Pancreas (tissue), 10 donors: ENCODE results near the gene TMEM82. TPM values are rescaled to one million over a fixed set of nuclear protein-coding genes. Genes with fewer than 3 reads are reported as not detected.

ENCODE experiments used
- ATAC-seq, 4 donors: fragments of 200-7000 bp; cut with Tn5 transposase; one replicate each; pipeline versions ENCODE4 v1.8.0 to v1.9.1; 2020; ENCODE audit warnings: mild to moderate bottlenecking in 4 of 4, moderate library complexity in 4 of 4
- DNase-seq, 6 donors: peaks; one replicate each; pipeline ENCODE4 v3.0.0-alpha.2; 2020
- FAIRE-seq: peaks from 2 replicates; lab custom pipeline; 2012; peaks lifted over from hg19 to GRCh38; lab: Jason Lieb, UNC
- H3K27ac ChIP-seq, 4 donors: fragments of 200-600 bp; sonication (generic); 1 replicate in 3 of 4; 2 replicates in 1 of 4; pipeline versions ENCODE4 v1.5.0 to v1.8.0; 2020
- H3K27me3 ChIP-seq, 4 donors: fragments of 200-600 bp; one replicate each; pipeline ENCODE4 v1.8.0; 2021
- H3K36me3 ChIP-seq, 3 donors: fragments of 200-600 bp; sonication (generic) in 1 of 3; one replicate each; pipeline versions ENCODE4 v1.5.0 to v1.8.0; 2020 to 2021
- H3K4me1 ChIP-seq, 3 donors: fragments of 200-600 bp; one replicate each; pipeline ENCODE4 v1.8.0; 2021
- H3K4me3 ChIP-seq, 4 donors: fragments of 200-600 bp; sonication (generic) in 2 of 4; one replicate each; pipeline versions ENCODE4 v1.5.0 to v1.8.0; 2020 to 2021
- H3K9me3 ChIP-seq, 4 donors: fragments of 200-600 bp; one replicate each; pipeline ENCODE4 v1.8.0; 2021
- WGBS, 2 donors: extraction: QIAGEN DNeasy Blood & Tissue Kit; methylation state at CpG; one replicate each; pipeline ENCODE4 v1.1.7; 2013; 5-methylcytosine and 5-hydroxymethylcytosine counted together
- intact Hi-C, 3 donors: fragments of 100-400 bp; cut with DNase I; formaldehyde crosslinking; loops; one replicate each; pipeline versions ENCODE4 v1.11.1 to v1.14.2; 2022
- polyA plus RNA-seq, 2 donors: library from polyadenylated mRNA; stranded (reverse); fragments of 200-250 nt; gene quantifications; one replicate each; pipeline ENCODE4 v1.2.3, GENCODE V29; 2013
- total RNA-seq, 6 donors: library from RNA; stranded (reverse); fragmentation: NEBNext Ultra II Directional in 4 of 6; extraction: Animal tissue kit (Norgen Biotek cat#: 25700) in 4 of 6; gene quantifications; one replicate each; pipeline versions ENCODE4 v1.2.1 to v1.2.4, GENCODE V29; 2021 to 2023
- TF ChIP-seq, protein P1 (sequence below), 4 donors: fragments of 200-600 bp; sonication (generic) in 3 of 4; IDR thresholded peaks; one replicate each; pipeline versions ENCODE4 v1.5.0 to v1.8.0; 2021; ENCODE audit warnings: antibody characterized with exemption in 4 of 4
- donor health status: healthy with polysubstance abuse.
- donor health status: DM: no; HTN: no; CAD: no; lungs with moderate emphysema.
- donor health status: DM: no; HTN: no; CAD: no.
- donor health status: control.
- donor health status: control.
- donor health status: Bipolar disorder and iron deficiency.
- donor health status: DM: yes; HTN: yes; CAD: no.
- donor health status: DM: no; HTN: no; CAD: no.
- donor health status: DM: no; HTN: no; CAD: no.
- donor health status: DM: yes; HTN: yes; CAD: no.

The TMEM82 gene
- total and polyA plus RNA-seq, 8 donors: not detected

- H3K4me1 ChIP-seq: peaks cover 4 to 7% (median 6%) of the 10 kb centered on the region in 3 donors
- H3K9me3 ChIP-seq: no peaks in the 10 kb centered on the region
- peak overlapping the region in 1 of 4 donors; percentile 74 for H3K27ac ChIP-seq
- peak in 2 of 6 donors; percentile 35 to 77 for DNase-seq
- FAIRE-seq: no peak
- H3K27me3 ChIP-seq: no peaks in the 10 kb centered on the region
- H3K4me3 ChIP-seq: peak overlapping the region in 3 of 4 donors; percentile 19 to 41 (median 31)
- intact Hi-C loops: no loop called here
- peaks cover 0 to 10% (median 0%) of the 10 kb centered on the region in 3 donors for H3K36me3 ChIP-seq
- ATAC-seq: peak in 3 of 4 donors; percentile 7 to 29 (median 20)
- TF ChIP-seq, protein P1, sequence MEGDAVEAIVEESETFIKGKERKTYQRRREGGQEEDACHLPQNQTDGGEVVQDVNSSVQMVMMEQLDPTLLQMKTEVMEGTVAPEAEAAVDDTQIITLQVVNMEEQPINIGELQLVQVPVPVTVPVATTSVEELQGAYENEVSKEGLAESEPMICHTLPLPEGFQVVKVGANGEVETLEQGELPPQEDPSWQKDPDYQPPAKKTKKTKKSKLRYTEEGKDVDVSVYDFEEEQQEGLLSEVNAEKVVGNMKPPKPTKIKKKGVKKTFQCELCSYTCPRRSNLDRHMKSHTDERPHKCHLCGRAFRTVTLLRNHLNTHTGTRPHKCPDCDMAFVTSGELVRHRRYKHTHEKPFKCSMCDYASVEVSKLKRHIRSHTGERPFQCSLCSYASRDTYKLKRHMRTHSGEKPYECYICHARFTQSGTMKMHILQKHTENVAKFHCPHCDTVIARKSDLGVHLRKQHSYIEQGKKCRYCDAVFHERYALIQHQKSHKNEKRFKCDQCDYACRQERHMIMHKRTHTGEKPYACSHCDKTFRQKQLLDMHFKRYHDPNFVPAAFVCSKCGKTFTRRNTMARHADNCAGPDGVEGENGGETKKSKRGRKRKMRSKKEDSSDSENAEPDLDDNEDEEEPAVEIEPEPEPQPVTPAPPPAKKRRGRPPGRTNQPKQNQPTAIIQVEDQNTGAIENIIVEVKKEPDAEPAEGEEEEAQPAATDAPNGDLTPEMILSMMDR (IDR thresholded peaks at IDR 0.05): no peak
- WGBS, 2 donors: 51 to 60% methylated on average over 19 to 20 of the region's 20 CpGs
Observed at GRCh38 chr1:15765495-15766194, 23.3 kb downstream of the TMEM82 start.

- intact Hi-C loops: no loop called here
- TF ChIP-seq, protein P1 (IDR thresholded peaks at IDR 0.05): no peak
- Histone ChIP-seq H3K9me3 (no peaks in the 10 kb centered on the region), H3K27ac (no peak overlapping the region), H3K4me1 (peaks cover 4 to 7% (median 6%) of the 10 kb centered on the region in 3 donors), H3K27me3 (no peaks in the 10 kb centered on the region), H3K4me3 (no peak overlapping the region), H3K36me3 (peaks cover 0 to 24% (median 6%) of the 10 kb centered on the region in 3 donors)
- WGBS, 2 donors: 84 to 96% methylated on average over 5 of the region's 5 CpGs
- ATAC-seq (no peak), FAIRE-seq (no peak), DNase-seq (no peak)
Observed at GRCh38 chr1:15767941-15768340, 25.6 kb downstream of the TMEM82 start.

DNA sequence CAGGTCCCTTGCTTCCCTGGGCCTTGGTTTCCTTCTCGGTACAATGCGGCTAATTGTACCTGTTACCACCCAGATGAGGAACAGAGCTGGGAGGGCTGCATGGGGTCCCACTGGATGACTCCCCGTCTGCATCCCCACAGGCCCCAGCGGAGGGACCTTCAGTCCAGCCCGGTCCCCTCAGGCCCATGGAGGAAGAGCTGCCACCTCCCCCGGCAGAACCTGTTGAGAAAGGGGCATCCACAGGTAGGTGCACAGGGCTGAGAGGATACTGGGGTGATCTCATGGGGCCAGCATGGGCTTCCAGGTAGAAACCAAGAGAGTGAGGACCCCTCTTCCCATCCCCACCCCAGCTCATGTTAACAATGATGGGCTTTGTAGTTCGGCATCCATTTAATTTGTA, 26.1 kb downstream of the TMEM82 start:
- 96 to 98% methylated on average over 7 of the region's 7 CpGs for WGBS, 2 donors
- DNase-seq: no peak

GRCh38 chr1:15770313-15770962, 28.1 kb downstream of the TMEM82 start:
- DNase-seq (no peak), FAIRE-seq (no peak), ATAC-seq (no peak)
- H3K27me3 ChIP-seq: no peaks in the 10 kb centered on the region
- H3K27ac ChIP-seq: no peak overlapping the region
- TF ChIP-seq, protein P1 (IDR thresholded peaks at IDR 0.05): no peak
- H3K36me3 ChIP-seq: peaks cover 2 to 26% (median 6%) of the 10 kb centered on the region in 3 donors
- intact Hi-C loops: no loop called here
- no peak overlapping the region for H3K4me3 ChIP-seq
- 92 to 95% methylated on average over 14 of the region's 14 CpGs for WGBS, 2 donors
- H3K4me1 ChIP-seq: peaks cover 0 to 2% (median 0%) of the 10 kb centered on the region in 3 donors
- no peaks in the 10 kb centered on the region for H3K9me3 ChIP-seq

More for the DNA sequence above, 26.1 kb downstream of the TMEM82 start:
- no peaks in the 10 kb centered on the region for H3K27me3 ChIP-seq
- ATAC-seq (no peak), FAIRE-seq (no peak)
- H3K4me1 ChIP-seq: peaks cover 4 to 7% (median 6%) of the 10 kb centered on the region in 3 donors
- no peaks in the 10 kb centered on the region for H3K9me3 ChIP-seq
- H3K27ac ChIP-seq: no peak overlapping the region
- intact Hi-C loops: no loop called here
- peaks cover 0 to 24% (median 6%) of the 10 kb centered on the region in 3 donors for H3K36me3 ChIP-seq
- H3K4me3 ChIP-seq: no peak overlapping the region
- TF ChIP-seq, protein P1 (IDR thresholded peaks at IDR 0.05): no peak
